Measurements from ENCODE around the gene PRDM16. TPM values are rescaled to one million over a fixed set of nuclear protein-coding genes. Genes with fewer than 3 reads are reported as not detected.

PRDM16 gene
- total RNA-seq, 1 experiment from 2014 or later, result 22.3 TPM

- Histone ChIP-seq H3K27ac (ENCODE audit: low read length) (no peak overlapping the region), H3K36me3 (ENCODE audit: control insufficient read depth, insufficient read depth, low read length) (no peaks in the 10 kb centered on the region), H3K4me3 (ENCODE audit: low read depth in 2 of 2, low read length in 2 of 2) (no peak overlapping the region), H3K27me3 (ENCODE audit: control insufficient read depth, insufficient read depth, low read length) (no peaks in the 10 kb centered on the region), H3K9me3 (ENCODE audit: control insufficient read depth, insufficient read depth, low read depth, low read length) (no peaks in the 10 kb centered on the region), H3K4me1 (ENCODE audit: control insufficient read depth, insufficient read depth, low read length) (0 out of 2 replicates have a peak, but pooled peaks cover 4% of the 10 kb centered on the region)
- in situ Hi-C loops (cut with HindIII; ENCODE audit: low pct_unique_long_range_greater_than_20kb, low sequenced_read_pairs) (no loop called here), intact Hi-C loops (cut with micrococcal nuclease; ENCODE audit: unreplicated experiment) (no loop called here)
- DNase-seq (ENCODE audit: low read depth, low spot score) (no peak), ATAC-seq (no peak)
- POLR2A ChIA-PET, result no interaction called here
- BruUV-seq (replicated peaks), result no TSS peak
- TF ChIP-seq CTCF (IDR thresholded peaks at IDR 0.05) (no peak), SIN3A (IDR thresholded peaks at IDR 0.05; ENCODE audit: borderline replicate concordance, insufficient read depth, low read depth, low read length) (no peak), REST (IDR thresholded peaks at IDR 0.05; ENCODE audit: insufficient read depth in 1 of 2, low read depth in 2 of 2, low read length in 1 of 2) (no peak), POLR2AphosphoS5 (IDR thresholded peaks at IDR 0.05; ENCODE audit: low read depth, low read length) (no peak), TCF7L2 (IDR thresholded peaks at IDR 0.05; ENCODE audit: low read depth, low read length) (no peak)
- CTCF ChIA-PET, result interaction anchor here (0.6 kb wide), 1 partner anchor 12 kb away, joined by 4 read pairs; no protein-coding TSS in a partner anchor
Observed at GRCh38 chr1:3464649-3465025, 395.6 kb downstream of the PRDM16 start.

- H3K4me1 ChIP-seq (ENCODE audit: control insufficient read depth, insufficient read depth, low read length), result 0 out of 2 replicates have a peak, but pooled peaks cover 4% of the 10 kb centered on the region
- in situ Hi-C loops (cut with HindIII; ENCODE audit: low pct_unique_long_range_greater_than_20kb, low sequenced_read_pairs), result no loop called here
- no peak overlapping the region for H3K27ac ChIP-seq (ENCODE audit: low read length)
- H3K4me3 ChIP-seq (ENCODE audit: low read depth in 2 of 2, low read length in 2 of 2), result no peak overlapping the region
- no peaks in the 10 kb centered on the region for H3K27me3 ChIP-seq (ENCODE audit: control insufficient read depth, insufficient read depth, low read length)
- H3K36me3 ChIP-seq (ENCODE audit: control insufficient read depth, insufficient read depth, low read length), result no peaks in the 10 kb centered on the region
- no peak for TF ChIP-seq SIN3A (IDR thresholded peaks at IDR 0.05; ENCODE audit: borderline replicate concordance, insufficient read depth, low read depth, low read length)
- TF ChIP-seq CTCF (IDR thresholded peaks at IDR 0.05), result no peak
- TF ChIP-seq REST (IDR thresholded peaks at IDR 0.05; ENCODE audit: insufficient read depth in 1 of 2, low read depth in 2 of 2, low read length in 1 of 2), result no peak
- TF ChIP-seq TCF7L2 (IDR thresholded peaks at IDR 0.05; ENCODE audit: low read depth, low read length), result no peak
- no peak for TF ChIP-seq POLR2AphosphoS5 (IDR thresholded peaks at IDR 0.05; ENCODE audit: low read depth, low read length)
- intact Hi-C loops (cut with micrococcal nuclease; ENCODE audit: unreplicated experiment), result no loop called here
- no TSS peak for BruUV-seq (replicated peaks)
- H3K9me3 ChIP-seq (ENCODE audit: control insufficient read depth, insufficient read depth, low read depth, low read length), result no peaks in the 10 kb centered on the region
- ATAC-seq, result no peak
- ChIA-PET CTCF (interaction anchor here (0.6 kb wide), 1 partner anchor 12 kb away, joined by 4 read pairs; no protein-coding TSS in a partner anchor), POLR2A (no interaction called here)
- DNase-seq (ENCODE audit: low read depth, low spot score), result no peak
Observed at GRCh38 chr1:3465091-3465934, 396.3 kb downstream of the PRDM16 start.
